ENCODE results near the gene ARFGAP1. TPM values are rescaled to one million over a fixed set of nuclear protein-coding genes. Genes with fewer than 3 reads are reported as not detected.
"Not testable (repeated sequence)": the region's sequence is repeated elsewhere in the genome, so short reads cannot be mapped to it uniquely, and the experiment has no call there.

Gene ARFGAP1
- total and polyA plus RNA-seq, 2 experiments from 2014 or later, result 41.5 to 95.5 TPM

GRCh38 chr20:63305393-63305792 is 32.8 kb downstream of the ARFGAP1 start:
- H3K4me1 ChIP-seq (ENCODE audit: insufficient read depth), result no peaks in the 10 kb centered on the region
- H2AFZ ChIP-seq, result no peak overlapping the region
- ATAC-seq (no peak), DNase-seq (ENCODE audit: low spot score) (no peak)
- H3K27ac ChIP-seq (ENCODE audit: low read depth), result no peak overlapping the region
- H3K36me3 ChIP-seq (ENCODE audit: insufficient read depth), result no peaks in the 10 kb centered on the region
- H3K4me3 Mint-ChIP-seq, result no peak overlapping the region
- H3K79me2 ChIP-seq (replicated peaks; ENCODE audit: insufficient read depth), result no peaks in the 10 kb centered on the region
- H3K27me3 ChIP-seq (ENCODE audit: insufficient read depth), result no peaks in the 10 kb centered on the region
- no peaks in the 10 kb centered on the region for H3K9me2 ChIP-seq (ENCODE audit: insufficient read depth)
- H3K4me1 Mint-ChIP-seq, result peaks cover 4% of the 10 kb centered on the region; the same call in 1 of the 3 replicates
- no peak overlapping the region for H3K27ac Mint-ChIP-seq
- H3K4me3 ChIP-seq, result no peak overlapping the region
- TF ChIP-seq EZH2phosphoT487 (IDR thresholded peaks at IDR 0.05; ENCODE audit: unreplicated experiment), result no peak
- TF ChIP-seq, protein P1, sequence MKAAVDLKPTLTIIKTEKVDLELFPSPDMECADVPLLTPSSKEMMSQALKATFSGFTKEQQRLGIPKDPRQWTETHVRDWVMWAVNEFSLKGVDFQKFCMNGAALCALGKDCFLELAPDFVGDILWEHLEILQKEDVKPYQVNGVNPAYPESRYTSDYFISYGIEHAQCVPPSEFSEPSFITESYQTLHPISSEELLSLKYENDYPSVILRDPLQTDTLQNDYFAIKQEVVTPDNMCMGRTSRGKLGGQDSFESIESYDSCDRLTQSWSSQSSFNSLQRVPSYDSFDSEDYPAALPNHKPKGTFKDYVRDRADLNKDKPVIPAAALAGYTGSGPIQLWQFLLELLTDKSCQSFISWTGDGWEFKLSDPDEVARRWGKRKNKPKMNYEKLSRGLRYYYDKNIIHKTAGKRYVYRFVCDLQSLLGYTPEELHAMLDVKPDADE (IDR thresholded peaks at IDR 0.05), result no peak
- no peak for TF ChIP-seq POLR2AphosphoS5 (IDR thresholded peaks at IDR 0.05; ENCODE audit: low read depth)
- no peak for TF ChIP-seq CREB1 (CRISPR knock-in tag; IDR thresholded peaks at IDR 0.05; ENCODE audit: low read depth)
- TF ChIP-seq, protein P2, sequence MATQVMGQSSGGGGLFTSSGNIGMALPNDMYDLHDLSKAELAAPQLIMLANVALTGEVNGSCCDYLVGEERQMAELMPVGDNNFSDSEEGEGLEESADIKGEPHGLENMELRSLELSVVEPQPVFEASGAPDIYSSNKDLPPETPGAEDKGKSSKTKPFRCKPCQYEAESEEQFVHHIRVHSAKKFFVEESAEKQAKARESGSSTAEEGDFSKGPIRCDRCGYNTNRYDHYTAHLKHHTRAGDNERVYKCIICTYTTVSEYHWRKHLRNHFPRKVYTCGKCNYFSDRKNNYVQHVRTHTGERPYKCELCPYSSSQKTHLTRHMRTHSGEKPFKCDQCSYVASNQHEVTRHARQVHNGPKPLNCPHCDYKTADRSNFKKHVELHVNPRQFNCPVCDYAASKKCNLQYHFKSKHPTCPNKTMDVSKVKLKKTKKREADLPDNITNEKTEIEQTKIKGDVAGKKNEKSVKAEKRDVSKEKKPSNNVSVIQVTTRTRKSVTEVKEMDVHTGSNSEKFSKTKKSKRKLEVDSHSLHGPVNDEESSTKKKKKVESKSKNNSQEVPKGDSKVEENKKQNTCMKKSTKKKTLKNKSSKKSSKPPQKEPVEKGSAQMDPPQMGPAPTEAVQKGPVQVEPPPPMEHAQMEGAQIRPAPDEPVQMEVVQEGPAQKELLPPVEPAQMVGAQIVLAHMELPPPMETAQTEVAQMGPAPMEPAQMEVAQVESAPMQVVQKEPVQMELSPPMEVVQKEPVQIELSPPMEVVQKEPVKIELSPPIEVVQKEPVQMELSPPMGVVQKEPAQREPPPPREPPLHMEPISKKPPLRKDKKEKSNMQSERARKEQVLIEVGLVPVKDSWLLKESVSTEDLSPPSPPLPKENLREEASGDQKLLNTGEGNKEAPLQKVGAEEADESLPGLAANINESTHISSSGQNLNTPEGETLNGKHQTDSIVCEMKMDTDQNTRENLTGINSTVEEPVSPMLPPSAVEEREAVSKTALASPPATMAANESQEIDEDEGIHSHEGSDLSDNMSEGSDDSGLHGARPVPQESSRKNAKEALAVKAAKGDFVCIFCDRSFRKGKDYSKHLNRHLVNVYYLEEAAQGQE (IDR thresholded peaks at IDR 0.05; ENCODE audit: unreplicated experiment), result no peak
- TF ChIP-seq STAT1 (IDR thresholded peaks at IDR 0.05; ENCODE audit: unreplicated experiment), result no peak
- TF ChIP-seq ZNF331 (CRISPR knock-in tag; IDR thresholded peaks at IDR 0.05; ENCODE audit: low read depth), result no peak
- TF ChIP-seq ZNF114 (CRISPR knock-in tag; IDR thresholded peaks at IDR 0.05), result no peak
- TF ChIP-seq JUNB (IDR thresholded peaks at IDR 0.05; ENCODE audit: unreplicated experiment), result no peak
- TF ChIP-seq NANOG (IDR thresholded peaks at IDR 0.05; ENCODE audit: borderline replicate concordance), result no peak
- H3K36me3 Mint-ChIP-seq (ENCODE audit: low read depth), result no peaks in the 10 kb centered on the region
- H3K9me3 Mint-ChIP-seq, result peaks cover 4% of the 10 kb centered on the region; the same call in 1 of the 3 replicates
- H4K20me1 ChIP-seq (replicated peaks; ENCODE audit: insufficient read depth), result no peaks in the 10 kb centered on the region
- H3K4me2 ChIP-seq, result no peak overlapping the region
- peaks cover 5% of the 10 kb centered on the region for H3K27me3 Mint-ChIP-seq (ENCODE audit: insufficient read depth, low read depth, poor library complexity)
- H3F3A ChIP-seq (replicated peaks; ENCODE audit: low read depth), result no peaks in the 10 kb centered on the region

- H3K4me1 Mint-ChIP-seq; H3K36me3 Mint-ChIP-seq (ENCODE audit: low read depth); H4K20me1 ChIP-seq (replicated peaks; ENCODE audit: insufficient read depth); H3K4me3 ChIP-seq; H3K27me3 Mint-ChIP-seq (ENCODE audit: insufficient read depth, low read depth, poor library complexity); H2AFZ ChIP-seq; H3F3A ChIP-seq (replicated peaks; ENCODE audit: low read depth); H3K9me3 Mint-ChIP-seq; H3K27ac ChIP-seq (ENCODE audit: low read depth); H3K9me2 ChIP-seq (ENCODE audit: insufficient read depth); H3K27ac Mint-ChIP-seq; DNase-seq (ENCODE audit: low spot score); ATAC-seq; H3K4me3 Mint-ChIP-seq; H3K27me3 ChIP-seq (ENCODE audit: insufficient read depth); H3K36me3 ChIP-seq (ENCODE audit: insufficient read depth); H3K4me2 ChIP-seq; H3K79me2 ChIP-seq (replicated peaks; ENCODE audit: insufficient read depth); H3K4me1 ChIP-seq (ENCODE audit: insufficient read depth): not testable (repeated sequence)
Measured at GRCh38 chr20:63305933-63306672, 33.5 kb downstream of the ARFGAP1 start.
